Esophagus muscularis mucosa (tissue), 4 donors: ENCODE data around the gene KLF13. TPM values are rescaled to one million over a fixed set of nuclear protein-coding genes. Genes with fewer than 3 reads are reported as not detected.
A peak's percentile ranks its signal among the peaks of the same experiment; 100 is the strongest.

ENCODE experiments used
- DNase-seq: peaks from one replicate; pipeline ENCODE4 v3.0.0-alpha.2; 2017; ENCODE audit errors: extremely low spot score
- H3K27ac ChIP-seq, 4 donors: fragments of 200-600 bp; sonication (generic); replicated peaks in 1 of 4; 1 replicate in 3 of 4; 2 replicates in 1 of 4; pipeline ENCODE4 v1.5.1; 2016 to 2019; ENCODE audit warnings: mild to moderate bottlenecking in 1 of 4
- H3K27me3 ChIP-seq, 4 donors: fragments of 200-600 bp; sonication (generic); one replicate each; pipeline versions ENCODE4 v1.5.1 to v1.6.0; 2016 to 2019
- H3K36me3 ChIP-seq, 4 donors: fragments of 200-600 bp; sonication (generic); one replicate each; pipeline ENCODE4 v1.5.1; 2016 to 2019
- H3K4me1 ChIP-seq, 4 donors: fragments of 200-600 bp; sonication (generic); one replicate each; pipeline ENCODE4 v1.5.1; 2016 to 2019
- H3K4me3 ChIP-seq, 4 donors: fragments of 200-600 bp; sonication (generic); 1 replicate in 2 of 4; 2 replicates in 2 of 4; pipeline ENCODE4 v1.5.1; 2016 to 2019; ENCODE audit warnings: mild to moderate bottlenecking in 4 of 4, moderate library complexity in 1 of 4
- H3K9me3 ChIP-seq, 4 donors: fragments of 200-600 bp; sonication (generic); 1 replicate in 3 of 4; 2 replicates in 1 of 4; pipeline ENCODE4 v1.5.1; 2016 to 2019
- CTCF ChIP-seq, 3 experiments: fragments of 200-600 bp in 2 of 3; fragments of 450-650 bp in 1 of 3; sonication (generic) in 2 of 3; IDR thresholded peaks; one replicate each; pipeline ENCODE4 v1.5.1; 2017 to 2019; ENCODE audit warnings: antibody characterized with exemption in 3 of 3, mild to moderate bottlenecking in 2 of 3, moderate library complexity in 1 of 3
- EP300 ChIP-seq: sonication (generic); formaldehyde crosslinking; IDR thresholded peaks from one replicate; pipeline ENCODE4 v1.6.1; 2017; ENCODE audit warnings: antibody characterized with exemption
- POLR2A ChIP-seq: fragments of 450-650 bp; IDR thresholded peaks from one replicate; pipeline ENCODE4 v1.6.1; 2017; ENCODE audit warnings: antibody characterized with exemption, moderate library complexity, mild to moderate bottlenecking, low read depth
- POLR2AphosphoS5 ChIP-seq, 2 donors: sonication (generic); formaldehyde crosslinking; IDR thresholded peaks; one replicate each; pipeline ENCODE4 v1.6.1; 2017; ENCODE audit warnings: antibody characterized with exemption in 2 of 2
- WGBS: methylation state at CpG from one replicate; pipeline ENCODE4 v1.1.5; 2018; 5-methylcytosine and 5-hydroxymethylcytosine counted together
- intact Hi-C: fragments of 100-400 bp; cut with DNase I; formaldehyde crosslinking; loops from one replicate; pipeline ENCODE4 v1.15.1; 2023
- total RNA-seq, 4 donors: library from RNA; depleted of rRNA; stranded (reverse); fragments of >200 nt; gene quantifications; one replicate each; pipeline versions ENCODE4 v1.1.0 to v1.2.1, GENCODE V29; 2016

Gene KLF13
- total RNA-seq, 4 donors from 2014 or later: 57.3 to 109 (median 74.2) TPM

GRCh38 chr15:31391687-31392671, 65.3 kb downstream of the KLF13 start:
- no peaks in the 10 kb centered on the region for H3K9me3 ChIP-seq
- H3K4me3 ChIP-seq: peak overlapping the region; percentile 56 to 76 (median 66)
- WGBS: 3% methylated on average over 21 of the region's 86 CpGs
- no peaks in the 10 kb centered on the region for H3K36me3 ChIP-seq
- TF ChIP-seq POLR2A (peak; percentile 96), POLR2AphosphoS5 (IDR thresholded peaks at IDR 0.05) (peak; percentile 96 to 99), EP300 (peak; percentile 62), CTCF (IDR thresholded peaks at IDR 0.05) (peak in 1 of 3 experiments; percentile 18)
- H3K4me1 ChIP-seq: peaks cover 33 to 59% (median 40%) of the 10 kb centered on the region in 4 donors
- intact Hi-C loops: loop anchor here (2.0 to 10.0 kb wide), 3 partner anchors 25 to 177 kb away; no protein-coding TSS in a partner anchor
- H3K27me3 ChIP-seq: no peaks in the 10 kb centered on the region
- peak; percentile 96 for DNase-seq
- H3K27ac ChIP-seq: peak overlapping the region; percentile 85 to 97 (median 92)

DNA sequence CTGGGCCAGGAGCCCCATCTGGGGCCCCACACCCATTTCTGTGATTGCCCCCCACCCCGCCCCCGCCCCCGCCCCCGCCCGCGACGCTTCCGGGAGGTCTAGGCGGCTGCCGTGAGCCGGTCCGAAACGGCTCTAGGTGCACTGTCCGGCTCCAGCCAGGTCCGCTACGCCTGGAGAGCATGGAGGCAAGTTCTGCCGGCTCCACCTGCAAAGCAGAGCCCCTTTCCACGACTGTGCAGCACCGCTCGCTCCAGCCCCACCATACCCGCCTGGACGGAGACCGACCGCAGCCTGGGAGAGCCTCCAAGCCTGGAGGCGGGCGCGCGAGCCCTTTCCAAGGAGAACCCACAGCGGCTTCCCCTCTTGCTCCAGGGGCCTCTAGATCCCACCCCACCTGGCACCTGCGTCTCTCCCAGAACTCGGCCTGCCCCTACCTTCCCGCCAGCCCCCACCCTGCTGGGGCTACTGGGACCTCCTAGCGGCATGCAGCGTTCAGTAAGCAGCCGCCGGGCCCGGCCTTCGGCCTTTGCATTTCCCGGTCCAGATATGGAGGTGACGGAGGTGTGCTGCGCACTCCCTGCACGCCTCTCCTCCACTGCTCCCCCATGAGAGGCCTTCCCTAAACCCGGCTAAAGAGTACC, 66.2 kb downstream of the KLF13 start:
- Histone ChIP-seq H3K4me3 (peak overlapping the region; percentile 56 to 76 (median 66)), H3K36me3 (no peaks in the 10 kb centered on the region), H3K4me1 (peaks cover 36 to 59% (median 42%) of the 10 kb centered on the region in 4 donors), H3K9me3 (no peaks in the 10 kb centered on the region), H3K27ac (peak overlapping the region; percentile 85 to 97 (median 92)), H3K27me3 (no peaks in the 10 kb centered on the region)
- intact Hi-C loops: loop anchor here (10.0 kb wide), 2 partner anchors 52 to 178 kb away; no protein-coding TSS in a partner anchor
- 50% methylated on average over 12 of the region's 43 CpGs for WGBS
- TF ChIP-seq POLR2AphosphoS5 (IDR thresholded peaks at IDR 0.05) (no peak), EP300 (no peak), POLR2A (no peak), CTCF (IDR thresholded peaks at IDR 0.05) (no peak)
- no peak for DNase-seq

DNA sequence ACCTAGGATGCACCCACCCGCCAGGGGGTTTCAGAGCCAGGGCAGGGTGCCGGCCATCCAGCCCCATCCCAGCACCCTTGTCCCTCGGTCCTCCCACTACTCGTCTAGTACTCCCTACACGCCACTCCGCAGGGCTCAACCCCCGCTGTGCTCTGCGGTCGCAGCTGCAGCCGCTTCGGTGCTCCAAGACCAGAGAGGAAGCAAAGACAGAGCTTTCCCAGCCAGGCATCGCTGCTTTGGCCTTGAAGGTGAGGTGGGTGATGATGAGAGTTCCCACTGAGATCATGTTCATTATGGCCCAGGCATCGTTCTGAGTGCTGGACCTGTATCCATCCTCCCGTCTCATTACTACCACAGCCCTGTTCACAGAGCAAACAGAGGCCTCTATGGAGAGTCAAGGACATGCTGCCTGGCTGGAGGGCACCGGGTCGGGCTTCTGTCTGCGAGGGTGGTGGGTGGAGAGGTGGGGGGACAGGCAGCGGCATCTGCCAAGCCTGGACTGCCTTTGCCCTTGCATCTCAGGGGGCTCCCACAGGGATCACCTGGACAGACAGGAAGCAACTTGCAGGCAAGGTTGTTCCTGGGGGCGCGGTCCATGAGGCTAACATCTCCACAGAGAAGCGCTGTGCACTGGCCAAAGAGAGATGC, 66.9 kb downstream of the KLF13 start:
- peak overlapping the region; percentile 56 to 76 (median 66) for H3K4me3 ChIP-seq
- WGBS: 87% methylated on average over 15 of the region's 21 CpGs
- no peaks in the 10 kb centered on the region for H3K9me3 ChIP-seq
- H3K4me1 ChIP-seq: peaks cover 42 to 60% (median 44%) of the 10 kb centered on the region in 4 donors
- no peaks in the 10 kb centered on the region for H3K36me3 ChIP-seq
- no peak for TF ChIP-seq CTCF (IDR thresholded peaks at IDR 0.05)
- no peak for TF ChIP-seq EP300
- TF ChIP-seq POLR2A: no peak
- TF ChIP-seq POLR2AphosphoS5 (IDR thresholded peaks at IDR 0.05): no peak
- H3K27me3 ChIP-seq: no peaks in the 10 kb centered on the region
- intact Hi-C loops: loop anchor here (2.0 to 10.0 kb wide), 3 partner anchors 51 to 179 kb away; partner anchors contain the start of gene KLF13
- peak; percentile 89 for DNase-seq
- peak overlapping the region; percentile 85 to 97 (median 92) for H3K27ac ChIP-seq

DNA sequence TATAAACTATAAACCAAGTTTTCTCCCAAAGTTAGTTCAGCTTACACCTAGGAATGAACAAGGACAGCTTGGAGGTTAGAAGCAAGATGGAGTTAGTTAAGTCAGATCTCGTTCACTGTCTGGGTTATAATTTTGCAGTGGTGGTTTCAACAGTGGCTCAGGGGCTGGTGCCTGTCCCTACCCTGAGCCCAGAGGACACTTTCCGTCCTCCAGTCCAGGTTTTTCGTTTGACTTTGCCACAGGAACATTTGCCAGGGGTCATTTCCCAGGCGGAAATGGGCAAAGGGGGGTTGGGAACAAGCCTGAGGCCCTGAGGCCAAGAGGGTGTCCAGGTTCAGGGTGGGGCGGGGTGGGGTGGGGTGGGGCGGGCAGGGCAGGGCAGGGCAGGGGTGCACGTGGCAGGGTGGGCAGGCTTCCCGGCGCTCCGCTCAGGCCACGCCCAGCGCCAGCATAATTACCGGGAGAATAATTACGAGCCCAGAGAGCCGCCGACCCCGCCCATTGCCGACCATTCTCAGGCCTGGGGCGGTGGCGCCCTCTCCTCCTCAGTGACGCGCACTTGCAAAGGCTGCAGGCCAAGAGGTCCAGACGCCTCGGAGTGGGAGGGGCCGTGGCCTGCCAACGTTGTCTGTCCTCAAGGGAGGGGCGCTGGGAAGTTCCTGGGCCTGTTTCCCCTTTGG, 70.4 kb downstream of the KLF13 start:
- DNase-seq: peak; percentile 96
- peak overlapping the region; percentile 28 to 42 (median 32) for H3K4me3 ChIP-seq
- TF ChIP-seq CTCF (IDR thresholded peaks at IDR 0.05): peak in 2 of 3 experiments; percentile 24 to 30
- TF ChIP-seq POLR2A: no peak
- no peak for TF ChIP-seq EP300
- TF ChIP-seq POLR2AphosphoS5 (IDR thresholded peaks at IDR 0.05): peak; percentile 59 to 74
- peaks cover 35 to 44% (median 39%) of the 10 kb centered on the region in 4 donors for H3K4me1 ChIP-seq
- H3K9me3 ChIP-seq: no peaks in the 10 kb centered on the region
- H3K27ac ChIP-seq: peak overlapping the region; percentile 76 to 81 (median 80)
- no peaks in the 10 kb centered on the region for H3K27me3 ChIP-seq
- WGBS: 15% methylated on average over 6 of the region's 27 CpGs
- H3K36me3 ChIP-seq: no peaks in the 10 kb centered on the region
- intact Hi-C loops: loop anchor here (10.0 kb wide), 2 partner anchors 48 to 182 kb away; no protein-coding TSS in a partner anchor
